ENCODE results near the gene NLRP9.

DNA sequence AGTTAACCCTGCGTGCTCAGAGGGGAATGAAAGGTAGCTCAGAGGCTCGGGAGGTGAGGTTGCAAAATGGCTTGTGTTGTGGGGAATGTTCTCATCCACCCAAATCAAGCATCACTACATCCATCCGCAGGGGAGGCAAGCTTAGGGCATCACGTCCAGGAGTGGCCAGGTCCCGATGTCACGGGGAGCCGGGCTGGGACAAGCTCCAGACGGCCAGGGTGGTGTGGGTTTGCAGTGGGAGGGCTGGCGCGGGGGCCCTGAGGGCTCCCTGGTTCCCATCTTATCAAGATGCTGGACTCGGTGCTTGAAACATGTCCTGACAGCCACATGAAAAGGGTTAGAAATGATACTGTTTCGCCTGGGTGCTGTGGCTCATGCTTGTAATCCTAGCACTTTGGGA is 37.4 kb downstream of the NLRP9 start:
- TF ChIP-seq, protein P1, sequence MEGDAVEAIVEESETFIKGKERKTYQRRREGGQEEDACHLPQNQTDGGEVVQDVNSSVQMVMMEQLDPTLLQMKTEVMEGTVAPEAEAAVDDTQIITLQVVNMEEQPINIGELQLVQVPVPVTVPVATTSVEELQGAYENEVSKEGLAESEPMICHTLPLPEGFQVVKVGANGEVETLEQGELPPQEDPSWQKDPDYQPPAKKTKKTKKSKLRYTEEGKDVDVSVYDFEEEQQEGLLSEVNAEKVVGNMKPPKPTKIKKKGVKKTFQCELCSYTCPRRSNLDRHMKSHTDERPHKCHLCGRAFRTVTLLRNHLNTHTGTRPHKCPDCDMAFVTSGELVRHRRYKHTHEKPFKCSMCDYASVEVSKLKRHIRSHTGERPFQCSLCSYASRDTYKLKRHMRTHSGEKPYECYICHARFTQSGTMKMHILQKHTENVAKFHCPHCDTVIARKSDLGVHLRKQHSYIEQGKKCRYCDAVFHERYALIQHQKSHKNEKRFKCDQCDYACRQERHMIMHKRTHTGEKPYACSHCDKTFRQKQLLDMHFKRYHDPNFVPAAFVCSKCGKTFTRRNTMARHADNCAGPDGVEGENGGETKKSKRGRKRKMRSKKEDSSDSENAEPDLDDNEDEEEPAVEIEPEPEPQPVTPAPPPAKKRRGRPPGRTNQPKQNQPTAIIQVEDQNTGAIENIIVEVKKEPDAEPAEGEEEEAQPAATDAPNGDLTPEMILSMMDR (conservative IDR thresholded peaks at IDR 0.05 in 1 of 2, IDR thresholded peaks at IDR 0.05 in 1 of 2; ENCODE audit: low read depth in 1 of 2, low read length in 2 of 2), result no peak
- TF ChIP-seq EZH2 (IDR thresholded peaks at IDR 0.05; ENCODE audit: low read length, missing control alignments), result no peak

All from fibroblast of lung (primary cell).